Endothelial cell of umbilical vein (primary cell): ENCODE results near the gene PSMB3.

Experiments
- CTCF ChIP-seq, 2 donors: IDR thresholded peaks; 1 replicate in 1 of 2; 2 replicates in 1 of 2; pipeline ENCODE4 v1.5.1; 2011; ENCODE audit warnings: low read length in 2 of 2, mild to moderate bottlenecking in 2 of 2, moderate library complexity in 2 of 2, control low read depth in 1 of 2, inconsistent platforms in 1 of 2, low read depth in 1 of 2; ENCODE audit not compliant: insufficient read depth in 1 of 2; ENCODE audit errors: extremely low read depth in 1 of 2
- EZH2 ChIP-seq: IDR thresholded peaks from 2 replicates; pipeline ENCODE4 v1.6.1; 2012; ENCODE audit warnings: borderline replicate concordance, low read depth, mild to moderate bottlenecking, moderate library complexity, low read length, inconsistent platforms; ENCODE audit not compliant: severe bottlenecking
- JUN ChIP-seq: IDR thresholded peaks from 2 replicates; pipeline ENCODE4 v1.6.1; 2011; ENCODE audit warnings: borderline replicate concordance, low read depth; ENCODE audit not compliant: insufficient read length, insufficient read depth
- MYC ChIP-seq: IDR thresholded peaks from one replicate; pipeline ENCODE4 v1.6.1; 2011; ENCODE audit warnings: mild to moderate bottlenecking, low read depth, low read length
- POLR2A ChIP-seq: IDR thresholded peaks from 2 replicates; pipeline ENCODE4 v1.6.1; 2012; ENCODE audit warnings: low read depth, mild to moderate bottlenecking, control low read depth, low read length
- POLR2AphosphoS5 ChIP-seq: IDR thresholded peaks from 2 replicates; pipeline ENCODE4 v1.6.1; 2012; ENCODE audit warnings: low read depth, mild to moderate bottlenecking, control low read depth, low read length, moderate library complexity; ENCODE audit not compliant: insufficient read depth
- TF ChIP-seq, protein P1 (sequence below): IDR thresholded peaks from 2 replicates; pipeline ENCODE4 v1.6.1; 2011; ENCODE audit not compliant: insufficient read depth, insufficient read length

DNA sequence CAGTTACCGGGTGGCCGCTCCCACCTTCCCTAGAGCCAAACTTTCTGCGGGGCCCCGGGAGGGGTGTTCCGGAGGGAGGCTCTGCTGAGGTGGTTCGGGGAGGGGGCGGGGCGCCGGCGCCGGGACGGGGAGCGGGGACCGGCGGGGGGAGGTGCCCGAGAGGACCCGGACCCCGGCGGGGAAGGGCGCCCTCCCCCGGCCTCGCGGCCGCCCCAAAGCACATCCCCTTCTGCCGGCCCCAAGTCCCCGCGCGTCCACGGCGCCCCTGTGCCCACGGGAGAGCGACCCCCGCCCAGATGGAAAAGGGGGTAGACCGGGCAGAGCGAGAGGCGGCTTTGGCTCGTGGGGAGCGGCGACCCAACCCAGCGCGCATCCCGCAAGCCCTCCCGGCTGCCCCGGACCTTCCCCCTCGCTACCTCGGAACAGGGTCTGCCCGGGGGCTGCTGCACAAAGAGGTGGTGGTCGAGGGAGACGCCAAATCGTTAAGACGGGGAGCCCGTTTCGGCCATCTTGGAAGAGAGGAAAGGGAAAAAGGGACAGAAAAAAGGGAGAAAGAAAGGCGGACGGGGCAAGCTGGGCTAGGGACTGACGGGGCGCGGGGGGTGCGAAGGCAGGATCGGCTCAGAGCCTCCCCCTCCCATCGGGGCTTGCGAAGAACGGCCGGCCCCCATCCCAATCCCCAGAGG lies 4.9 kb upstream of the PSMB3 start:
- TF ChIP-seq CTCF (IDR thresholded peaks at IDR 0.05; ENCODE audit: extremely low read depth in 1 of 2, insufficient read depth in 1 of 2, low read depth in 1 of 2, low read length in 2 of 2): peak in 1 of 2 donors; percentile 22
- no peak for TF ChIP-seq JUN
- no peak for TF ChIP-seq POLR2AphosphoS5
- no peak for TF ChIP-seq POLR2A
- no peak for TF ChIP-seq EZH2
- no peak for TF ChIP-seq MYC
- TF ChIP-seq, protein P1, sequence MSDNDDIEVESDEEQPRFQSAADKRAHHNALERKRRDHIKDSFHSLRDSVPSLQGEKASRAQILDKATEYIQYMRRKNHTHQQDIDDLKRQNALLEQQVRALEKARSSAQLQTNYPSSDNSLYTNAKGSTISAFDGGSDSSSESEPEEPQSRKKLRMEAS: no peak
